ENCODE measurements around the gene TDRD6.

DNA sequence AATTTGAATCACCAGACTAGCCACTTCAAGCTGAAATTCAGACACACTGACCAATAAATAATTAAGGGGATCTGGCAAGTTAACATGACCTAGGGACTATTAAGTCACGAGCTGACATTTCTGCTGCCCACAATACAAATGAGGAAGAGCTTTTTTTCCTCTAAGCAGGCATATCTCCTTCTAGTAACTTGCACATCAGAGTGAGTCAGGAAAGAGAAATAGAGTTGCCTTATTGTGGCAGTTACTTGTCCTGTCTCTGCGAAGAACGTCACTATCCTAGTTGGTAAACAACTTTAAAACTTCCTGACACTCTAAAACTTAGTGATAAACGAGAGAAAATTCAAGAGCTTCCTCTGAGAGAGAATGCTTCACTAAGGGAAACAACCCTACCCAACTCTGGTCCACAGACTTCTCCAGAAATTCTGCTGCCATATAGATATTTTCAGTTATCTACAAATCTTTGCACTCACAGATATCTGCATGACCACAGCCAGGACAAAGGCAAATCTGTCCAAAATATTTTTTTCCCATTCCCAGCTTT, 43.3 kb downstream of the TDRD6 start:
- TF ChIP-seq, protein P1, sequence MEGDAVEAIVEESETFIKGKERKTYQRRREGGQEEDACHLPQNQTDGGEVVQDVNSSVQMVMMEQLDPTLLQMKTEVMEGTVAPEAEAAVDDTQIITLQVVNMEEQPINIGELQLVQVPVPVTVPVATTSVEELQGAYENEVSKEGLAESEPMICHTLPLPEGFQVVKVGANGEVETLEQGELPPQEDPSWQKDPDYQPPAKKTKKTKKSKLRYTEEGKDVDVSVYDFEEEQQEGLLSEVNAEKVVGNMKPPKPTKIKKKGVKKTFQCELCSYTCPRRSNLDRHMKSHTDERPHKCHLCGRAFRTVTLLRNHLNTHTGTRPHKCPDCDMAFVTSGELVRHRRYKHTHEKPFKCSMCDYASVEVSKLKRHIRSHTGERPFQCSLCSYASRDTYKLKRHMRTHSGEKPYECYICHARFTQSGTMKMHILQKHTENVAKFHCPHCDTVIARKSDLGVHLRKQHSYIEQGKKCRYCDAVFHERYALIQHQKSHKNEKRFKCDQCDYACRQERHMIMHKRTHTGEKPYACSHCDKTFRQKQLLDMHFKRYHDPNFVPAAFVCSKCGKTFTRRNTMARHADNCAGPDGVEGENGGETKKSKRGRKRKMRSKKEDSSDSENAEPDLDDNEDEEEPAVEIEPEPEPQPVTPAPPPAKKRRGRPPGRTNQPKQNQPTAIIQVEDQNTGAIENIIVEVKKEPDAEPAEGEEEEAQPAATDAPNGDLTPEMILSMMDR (IDR thresholded peaks at IDR 0.05; ENCODE audit: low read depth, low read length): no peak
- TF ChIP-seq EZH2phosphoT487 (IDR thresholded peaks at IDR 0.05; ENCODE audit: low read depth): no peak
